Right lobe of liver (tissue), 6 donors: ENCODE measurements around the gene DUSP2. TPM values are rescaled to one million over a fixed set of nuclear protein-coding genes. Genes with fewer than 3 reads are reported as not detected.

Experiments used
- ATAC-seq, 4 donors: fragments of 200-7000 bp; cut with Tn5 transposase; one replicate each; pipeline ENCODE4 v1.9.1; 2020; ENCODE audit warnings: mild to moderate bottlenecking in 4 of 4, moderate library complexity in 4 of 4
- DNase-seq, 3 donors: peaks; one replicate each; pipeline ENCODE4 v3.0.0-alpha.2; 2020
- H3K27ac ChIP-seq, 3 donors: fragments of 200-600 bp; one replicate each; pipeline ENCODE4 v1.8.0; 2022
- H3K27me3 ChIP-seq, 2 donors: fragments of 200-600 bp; one replicate each; pipeline ENCODE4 v1.8.0; 2022
- H3K36me3 ChIP-seq, 4 donors: fragments of 200-600 bp; sonication (generic) in 1 of 4; one replicate each; pipeline versions ENCODE4 v1.5.1 to v1.8.0; 2017 to 2022; ENCODE audit warnings: control low read depth in 1 of 4
- H3K4me1 ChIP-seq, 4 donors: fragments of 200-600 bp; sonication (generic) in 1 of 4; one replicate each; pipeline versions ENCODE4 v1.5.1 to v1.8.0; 2017 to 2022; ENCODE audit warnings: control low read depth in 1 of 4
- H3K4me3 ChIP-seq, 3 donors: fragments of 200-600 bp; one replicate each; pipeline ENCODE4 v1.8.0; 2022
- H3K9me3 ChIP-seq, 4 donors: fragments of 200-600 bp; sonication (generic) in 1 of 4; one replicate each; pipeline versions ENCODE4 v1.5.1 to v1.8.0; 2017 to 2022; ENCODE audit warnings: control low read depth in 1 of 4
- CTCF ChIP-seq, 4 donors: fragments of 200-600 bp in 3 of 4; fragments of 450-650 bp in 1 of 4; IDR thresholded peaks; one replicate each; pipeline versions ENCODE4 v1.5.1 to v1.8.0; 2016 to 2022; ENCODE audit warnings: antibody characterized with exemption in 4 of 4, mild to moderate bottlenecking in 2 of 4
- POLR2A ChIP-seq: fragments of 450-650 bp; IDR thresholded peaks from one replicate; pipeline ENCODE4 v1.6.1; 2017; ENCODE audit warnings: antibody characterized with exemption, mild to moderate bottlenecking
- WGBS: methylation state at CpG from one replicate; pipeline ENCODE4 v1.1.6; 2018; ENCODE audit warnings: low coverage, low lambda C conversion rate; ENCODE audit not compliant: insufficient coverage; ENCODE audit errors: missing lambda C conversion rate; 5-methylcytosine and 5-hydroxymethylcytosine counted together
- intact Hi-C, 2 donors: fragments of 100-400 bp; cut with DNase I; formaldehyde crosslinking; loops; one replicate each; pipeline versions ENCODE4 v1.11.2 to v1.14.1; 2022
- total RNA-seq, 6 experiments: library from RNA; depleted of rRNA in 2 of 6; stranded (reverse); fragments of >200 nt in 2 of 6; fragmentation: NEBNext Ultra II Directional in 3 of 6; extraction: Animal tissue kit (Norgen Biotek cat#: 25700) in 3 of 6; gene quantifications; one replicate each; pipeline versions ENCODE4 v1.1.0 to v1.2.4, GENCODE V29; 2016 to 2023
- donor health status: DM: no; HTN: yes; CAD: no.
- donor health status: DM: no; HTN: no; CAD: no.
- donor health status: DM: no; HTN: no; CAD: no.
- donor health status: DM: no; HTN: yes; CAD: no.
- donor health status: DM: no; HTN: yes; CAD: no.

The DUSP2 gene
- total RNA-seq, 6 experiments from 2014 or later, result 0.44 to 2.5 (median 1.2) TPM

- no peak overlapping the region for H3K4me3 ChIP-seq
- TF ChIP-seq CTCF (IDR thresholded peaks at IDR 0.05) (no peak), POLR2A (no peak)
- H3K27me3 ChIP-seq, result no peaks in the 10 kb centered on the region
- H3K27ac ChIP-seq, result no peak overlapping the region
- WGBS, result 81% methylated on average over 4 of the region's 4 CpGs
- no peak for ATAC-seq
- intact Hi-C loops, result no loop called here
- no peaks in the 10 kb centered on the region for H3K36me3 ChIP-seq
- no peaks in the 10 kb centered on the region for H3K9me3 ChIP-seq
- no peak for DNase-seq
- H3K4me1 ChIP-seq, result peaks cover 0 to 5% (median 0%) of the 10 kb centered on the region in 4 donors
These were observed 23.8 kb downstream of the DUSP2 start for GRCh38 chr2:96121414-96121813.

GRCh38 chr2:96120991-96121390 lies 24.2 kb downstream of the DUSP2 start:
- WGBS, result 38% methylated on average over 6 of the region's 7 CpGs
- Histone ChIP-seq H3K36me3 (no peaks in the 10 kb centered on the region), H3K9me3 (no peaks in the 10 kb centered on the region), H3K4me3 (no peak overlapping the region), H3K4me1 (peaks cover 0 to 6% (median 0%) of the 10 kb centered on the region in 4 donors), H3K27ac (no peak overlapping the region), H3K27me3 (no peaks in the 10 kb centered on the region)
- no peak for TF ChIP-seq POLR2A
- TF ChIP-seq CTCF (IDR thresholded peaks at IDR 0.05), result no peak
- intact Hi-C loops, result no loop called here
- DNase-seq, result no peak
- ATAC-seq, result no peak

GRCh38 chr2:96120091-96120720 lies 25.0 kb downstream of the DUSP2 start:
- WGBS, result 30% methylated on average over 11 of the region's 11 CpGs
- DNase-seq (no peak), ATAC-seq (no peak)
- TF ChIP-seq CTCF (IDR thresholded peaks at IDR 0.05) (no peak), POLR2A (no peak)
- intact Hi-C loops, result no loop called here
- H3K36me3 ChIP-seq, result no peaks in the 10 kb centered on the region
- no peak overlapping the region for H3K4me3 ChIP-seq
- no peaks in the 10 kb centered on the region for H3K27me3 ChIP-seq
- no peaks in the 10 kb centered on the region for H3K9me3 ChIP-seq
- H3K27ac ChIP-seq, result no peak overlapping the region
- peaks cover 0 to 6% (median 0%) of the 10 kb centered on the region in 4 donors for H3K4me1 ChIP-seq

GRCh38 chr2:96119389-96119751 lies 25.9 kb downstream of the DUSP2 start:
- H3K27ac ChIP-seq, result no peak overlapping the region
- H3K4me3 ChIP-seq, result no peak overlapping the region
- H3K36me3 ChIP-seq, result no peaks in the 10 kb centered on the region
- H3K9me3 ChIP-seq, result no peaks in the 10 kb centered on the region
- WGBS, result 86% methylated on average over 4 of the region's 5 CpGs
- ATAC-seq (no peak), DNase-seq (no peak)
- H3K4me1 ChIP-seq, result peaks cover 0 to 6% (median 0%) of the 10 kb centered on the region in 4 donors
- no peaks in the 10 kb centered on the region for H3K27me3 ChIP-seq
- no peak for TF ChIP-seq POLR2A
- no peak for TF ChIP-seq CTCF (IDR thresholded peaks at IDR 0.05)
- intact Hi-C loops, result no loop called here
